Body of pancreas (tissue), 4 donors: ENCODE data around the gene HEATR3. TPM values are rescaled to one million over a fixed set of nuclear protein-coding genes. Genes with fewer than 3 reads are reported as not detected.
A peak's percentile ranks its signal among the peaks of the same experiment; 100 is the strongest.

Experiments
- ATAC-seq: fragments of 150-250 bp; one replicate; pipeline ENCODE4 v1.9.1; 2016
- DNase-seq, 4 donors: peaks; one replicate each; pipeline ENCODE4 v3.0.0-alpha.2; 2019
- H3K27ac ChIP-seq, 4 donors: fragments of 200-600 bp; sonication (generic); 1 replicate in 3 of 4; 2 replicates in 1 of 4; pipeline versions ENCODE4 v1.5.1 to v1.6.1; 2016 to 2019; ENCODE audit warnings: mild to moderate bottlenecking in 1 of 4, mixed read lengths in 1 of 4, moderate library complexity in 1 of 4
- H3K27me3 ChIP-seq, 2 donors: fragments of 200-600 bp; sonication (generic); one replicate each; pipeline ENCODE4 v1.6.0; 2016; ENCODE audit warnings: mild to moderate bottlenecking in 1 of 2
- H3K36me3 ChIP-seq, 2 donors: fragments of 200-600 bp; sonication (generic); replicated peaks in 1 of 2; 2 replicates each; pipeline ENCODE4 v1.5.1; 2016; ENCODE audit warnings: low read depth in 2 of 2; ENCODE audit not compliant: insufficient read depth in 1 of 2
- H3K4me1 ChIP-seq: fragments of 200-600 bp; sonication (generic); one replicate; pipeline ENCODE4 v1.6.0; 2016
- H3K4me3 ChIP-seq, 2 donors: fragments of 200-600 bp; sonication (generic); 1 replicate in 1 of 2; 2 replicates in 1 of 2; pipeline ENCODE4 v1.5.1; 2016 to 2019
- H3K9me3 ChIP-seq, 3 donors: fragments of 200-600 bp; sonication (generic); 1 replicate in 2 of 3; 2 replicates in 1 of 3; pipeline ENCODE4 v1.5.1; 2016
- POLR2A ChIP-seq, 3 donors: fragments of 450-650 bp; IDR thresholded peaks; one replicate each; pipeline ENCODE4 v1.6.1; 2016; ENCODE audit warnings: antibody characterized with exemption in 3 of 3, mild to moderate bottlenecking in 2 of 3
- WGBS, 2 donors: methylation state at CpG; one replicate each; pipeline ENCODE4 v1.1.5; 2017; 5-methylcytosine and 5-hydroxymethylcytosine counted together
- intact Hi-C: fragments of 100-400 bp; cut with DNase I; formaldehyde crosslinking; loops from one replicate; pipeline ENCODE4 v1.15.1; 2023
- total RNA-seq, 2 donors: library from RNA; depleted of rRNA; stranded (reverse); fragments of >200 nt; gene quantifications; one replicate each; pipeline ENCODE4 v1.1.0, GENCODE V29; 2016
- TF ChIP-seq, protein P1 (sequence below), 7 experiments: fragments of 450-650 bp in 4 of 7; fragments of 200-600 bp in 3 of 7; sonication (generic) in 3 of 7; IDR thresholded peaks; one replicate each; pipeline ENCODE4 v1.5.1; 2016 to 2019; ENCODE audit warnings: antibody characterized with exemption in 7 of 7

Gene HEATR3
- total RNA-seq, 2 donors from 2014 or later = 17.4 to 25.7 TPM

GRCh38 chr16:50024207-50024606, 41.6 kb upstream of the HEATR3 start:
- Histone ChIP-seq H3K27me3 (no peaks in the 10 kb centered on the region), H3K4me3 (no peak overlapping the region), H3K4me1 (peaks cover 8% of the 10 kb centered on the region), H3K9me3 (no peaks in the 10 kb centered on the region), H3K27ac (no peak overlapping the region), H3K36me3 (no peaks in the 10 kb centered on the region)
- no peak for TF ChIP-seq POLR2A (IDR thresholded peaks at IDR 0.05)
- TF ChIP-seq, protein P1, sequence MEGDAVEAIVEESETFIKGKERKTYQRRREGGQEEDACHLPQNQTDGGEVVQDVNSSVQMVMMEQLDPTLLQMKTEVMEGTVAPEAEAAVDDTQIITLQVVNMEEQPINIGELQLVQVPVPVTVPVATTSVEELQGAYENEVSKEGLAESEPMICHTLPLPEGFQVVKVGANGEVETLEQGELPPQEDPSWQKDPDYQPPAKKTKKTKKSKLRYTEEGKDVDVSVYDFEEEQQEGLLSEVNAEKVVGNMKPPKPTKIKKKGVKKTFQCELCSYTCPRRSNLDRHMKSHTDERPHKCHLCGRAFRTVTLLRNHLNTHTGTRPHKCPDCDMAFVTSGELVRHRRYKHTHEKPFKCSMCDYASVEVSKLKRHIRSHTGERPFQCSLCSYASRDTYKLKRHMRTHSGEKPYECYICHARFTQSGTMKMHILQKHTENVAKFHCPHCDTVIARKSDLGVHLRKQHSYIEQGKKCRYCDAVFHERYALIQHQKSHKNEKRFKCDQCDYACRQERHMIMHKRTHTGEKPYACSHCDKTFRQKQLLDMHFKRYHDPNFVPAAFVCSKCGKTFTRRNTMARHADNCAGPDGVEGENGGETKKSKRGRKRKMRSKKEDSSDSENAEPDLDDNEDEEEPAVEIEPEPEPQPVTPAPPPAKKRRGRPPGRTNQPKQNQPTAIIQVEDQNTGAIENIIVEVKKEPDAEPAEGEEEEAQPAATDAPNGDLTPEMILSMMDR (IDR thresholded peaks at IDR 0.05) = no peak
- intact Hi-C loops = no loop called here
- ATAC-seq = no peak
- DNase-seq = no peak
- WGBS, 2 donors = 63 to 67% methylated on average over 11 of the region's 11 CpGs

- intact Hi-C loops = no loop called here
- H3K9me3 ChIP-seq = no peaks in the 10 kb centered on the region
- H3K4me1 ChIP-seq = peaks cover 8% of the 10 kb centered on the region
- DNase-seq (peak; percentile 94 to 95 (median 95)), ATAC-seq (peak; percentile 100)
- H3K27ac ChIP-seq = peak within 1 kb of the TSS; percentile 18 to 78 (median 71)
- H3K4me3 ChIP-seq = peak within 1 kb of the TSS; percentile 88 to 94
- no peaks in the 10 kb centered on the region for H3K27me3 ChIP-seq
- peaks cover 0 to 2% of the 10 kb centered on the region in 2 donors for H3K36me3 ChIP-seq
- WGBS, 2 donors = 0% methylated on average over 20 to 63 of the region's 65 CpGs
- TF ChIP-seq, protein P1 (IDR thresholded peaks at IDR 0.05) = peak; percentile 99 to 100 (median 100)
- TF ChIP-seq POLR2A (IDR thresholded peaks at IDR 0.05) = peak; percentile 15 to 70 (median 57)
Observed at GRCh38 chr16:50024684-50025536, 40.9 kb upstream of the HEATR3 start, which contains the start of gene CNEP1R1. Gene CNEP1R1, plus strand, starts transcription at chr16:50025225. Its CDS starts 91 bp downstream, at chr16:50025316.

GRCh38 chr16:50025537-50025931, 40.2 kb upstream of the HEATR3 start:
- WGBS, 2 donors = 1 to 2% methylated on average over 17 of the region's 17 CpGs
- Histone ChIP-seq H3K4me3 (peak overlapping the region; percentile 88 to 94), H3K9me3 (no peaks in the 10 kb centered on the region), H3K27me3 (no peaks in the 10 kb centered on the region), H3K4me1 (peaks cover 8% of the 10 kb centered on the region), H3K36me3 (peaks cover 0 to 4% of the 10 kb centered on the region in 2 donors), H3K27ac (peak overlapping the region in 3 of 4 donors; percentile 71 to 78 (median 71))
- peak; percentile 5 for ATAC-seq
- peak in 3 of 4 donors; percentile 5 to 14 (median 13) for DNase-seq
- TF ChIP-seq, protein P1 (IDR thresholded peaks at IDR 0.05) = no peak
- TF ChIP-seq POLR2A (IDR thresholded peaks at IDR 0.05) = no peak
- intact Hi-C loops = no loop called here

- no peak for TF ChIP-seq POLR2A (IDR thresholded peaks at IDR 0.05)
- TF ChIP-seq, protein P1 (IDR thresholded peaks at IDR 0.05) = no peak
- intact Hi-C loops = no loop called here
- Histone ChIP-seq H3K27me3 (no peaks in the 10 kb centered on the region), H3K27ac (no peak overlapping the region), H3K4me3 (no peak overlapping the region), H3K4me1 (peaks cover 8% of the 10 kb centered on the region), H3K9me3 (no peaks in the 10 kb centered on the region), H3K36me3 (peaks cover 0 to 5% of the 10 kb centered on the region in 2 donors)
- DNase-seq (no peak), ATAC-seq (no peak)
- WGBS, 2 donors = 91 to 98% methylated on average over 5 of the region's 5 CpGs
Observed at GRCh38 chr16:50027829-50028228, 37.9 kb upstream of the HEATR3 start.
